Measurements from ENCODE around the gene OAS2. TPM values are rescaled to one million over a fixed set of nuclear protein-coding genes. Genes with fewer than 3 reads are reported as not detected.

The OAS2 gene
- total and polyA plus RNA-seq, 4 experiments from 2014 or later: 25.5 to 77.4 (median 69.6) TPM

DNA sequence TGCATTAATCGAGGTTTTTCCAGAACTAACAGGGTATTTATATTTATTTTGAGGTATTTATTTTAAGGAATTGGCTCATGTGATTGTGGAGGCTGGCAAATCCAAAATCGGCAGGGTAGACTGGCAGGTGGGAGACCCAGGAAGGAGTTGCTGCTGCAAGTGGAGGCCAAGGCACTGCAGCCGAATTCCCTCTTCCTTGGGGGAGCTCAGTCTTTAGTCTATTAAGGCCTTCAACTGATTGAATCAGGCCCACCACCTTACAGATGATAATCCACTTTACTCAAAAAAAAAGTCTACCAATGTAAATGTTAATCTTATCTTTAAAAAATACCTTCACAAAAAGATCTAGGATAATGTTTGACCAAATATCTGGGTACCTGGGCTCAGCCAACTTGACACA, 1.2 kb upstream of the OAS2 start:
- intact Hi-C loops (cut with micrococcal nuclease): loop anchor here (5.0 kb wide), 1 partner anchor 210 kb away; the partner anchor contains the start of genes DDX54 and RITA1

DNA sequence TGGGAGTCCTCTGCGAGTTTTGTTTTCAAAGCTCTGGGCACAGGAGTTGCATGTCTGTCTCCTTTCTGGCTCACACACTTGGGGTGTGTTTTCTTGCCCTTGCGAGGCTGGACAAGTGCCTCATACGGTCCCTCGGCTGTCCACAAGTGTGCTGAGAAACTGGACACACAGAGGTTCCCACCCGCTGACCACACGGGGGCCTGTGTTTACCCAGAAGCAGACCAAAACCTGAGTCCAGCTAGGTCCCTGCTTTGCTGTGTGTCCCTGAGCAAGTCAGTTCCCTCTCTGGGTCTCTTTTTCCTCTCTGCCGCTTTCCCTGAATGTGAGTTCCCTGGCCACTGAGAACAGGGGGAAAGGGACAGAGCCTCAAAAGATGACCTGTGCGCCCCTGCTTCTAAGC, 678 bp upstream of the OAS2 start:
- no peak for DNase-seq
- ChIA-PET POLR2A (ENCODE audit: partially characterized antibody) (interaction anchor here (0.7 to 5.3 kb wide), 19 partner anchors 7 to 357 kb away, joined by 3 to 144 read pairs (median 5); partner anchors contain the start of genes DDX54, OAS1, OAS3 and RITA1), CTCF (ENCODE audit: partially characterized antibody) (interaction anchor here (0.9 to 8.4 kb wide), 13 partner anchors 11 to 175 kb away, joined by 3 to 112 read pairs (median 5); partner anchors contain the start of genes OAS1 and OAS3)
- intact Hi-C loops (cut with micrococcal nuclease): loop anchor here (1.0 to 5.0 kb wide), 5 partner anchors 15 to 210 kb away; partner anchors contain the start of genes DDX54, OAS1, OAS3 and RITA1
- no peaks in the 10 kb centered on the region for H3K36me3 ChIP-seq (ENCODE audit: insufficient read depth, low read length)
- peaks cover 44% of the 10 kb centered on the region for H3K4me1 ChIP-seq (ENCODE audit: insufficient read depth, low read length)
- H3K4me3 Mint-ChIP-seq: peak overlapping the region; percentile 88 to 100 (median 99)
- peak overlapping the region; percentile 91 for H3K27ac ChIP-seq (ENCODE audit: low read depth, low read length)
- H3K4me3 ChIP-seq (ENCODE audit: low read length in 2 of 2): peak overlapping the region; percentile 87 to 88
- H3K4me1 Mint-ChIP-seq: peaks cover 23 to 53% (median 39%) of the 10 kb centered on the region in 4 donors
- H3K27me3 Mint-ChIP-seq: no peaks in the 10 kb centered on the region
- no peaks in the 10 kb centered on the region for H3K27me3 ChIP-seq (ENCODE audit: insufficient read depth, low read length)
- H3K27ac Mint-ChIP-seq: peak overlapping the region; percentile 97 to 99 (median 99)
- H3K36me3 Mint-ChIP-seq: peaks cover 9 to 34% of the 10 kb centered on the region in 2 donors
- peaks cover 0 to 8% (median 3%) of the 10 kb centered on the region in 8 donors for H3K9me3 Mint-ChIP-seq
- H3K9me3 ChIP-seq (ENCODE audit: control insufficient read depth in 1 of 2, low read length in 2 of 2): no peaks in the 10 kb centered on the region

More for the DNA sequence above, 1.2 kb upstream of the OAS2 start:
- Histone ChIP-seq H3K4me3 (ENCODE audit: low read length in 2 of 2) (peak overlapping the region in 1 of 2 donors; percentile 88), H3K27ac (ENCODE audit: low read depth, low read length) (peak overlapping the region; percentile 91), H3K36me3 (ENCODE audit: insufficient read depth, low read length) (no peaks in the 10 kb centered on the region), H3K27me3 (ENCODE audit: insufficient read depth, low read length) (no peaks in the 10 kb centered on the region), H3K4me1 (ENCODE audit: insufficient read depth, low read length) (peaks cover 39% of the 10 kb centered on the region), H3K9me3 (ENCODE audit: control insufficient read depth in 1 of 2, low read length in 2 of 2) (no peaks in the 10 kb centered on the region)
- peak overlapping the region; percentile 97 to 99 (median 99) for H3K27ac Mint-ChIP-seq
- H3K4me3 Mint-ChIP-seq: peak overlapping the region in 3 of 8 donors; percentile 13 to 100 (median 97)
- DNase-seq: no peak
- peaks cover 0 to 4% (median 2%) of the 10 kb centered on the region in 8 donors for H3K9me3 Mint-ChIP-seq
- peaks cover 4 to 29% of the 10 kb centered on the region in 2 donors for H3K36me3 Mint-ChIP-seq
- H3K4me1 Mint-ChIP-seq: peaks cover 18 to 48% (median 34%) of the 10 kb centered on the region in 4 donors
- CTCF ChIA-PET (ENCODE audit: partially characterized antibody): interaction anchor here (1.5 to 8.4 kb wide), 6 partner anchors 10 to 176 kb away, joined by 5 to 112 read pairs (median 11); partner anchors contain the start of gene OAS1
- no peaks in the 10 kb centered on the region for H3K27me3 Mint-ChIP-seq
- POLR2A ChIA-PET (ENCODE audit: partially characterized antibody): interaction anchor here (1.3 to 5.3 kb wide), 6 partner anchors 13 to 244 kb away, joined by 4 to 144 read pairs (median 51); partner anchors contain the start of genes OAS1, OAS3 and TPCN1

DNA sequence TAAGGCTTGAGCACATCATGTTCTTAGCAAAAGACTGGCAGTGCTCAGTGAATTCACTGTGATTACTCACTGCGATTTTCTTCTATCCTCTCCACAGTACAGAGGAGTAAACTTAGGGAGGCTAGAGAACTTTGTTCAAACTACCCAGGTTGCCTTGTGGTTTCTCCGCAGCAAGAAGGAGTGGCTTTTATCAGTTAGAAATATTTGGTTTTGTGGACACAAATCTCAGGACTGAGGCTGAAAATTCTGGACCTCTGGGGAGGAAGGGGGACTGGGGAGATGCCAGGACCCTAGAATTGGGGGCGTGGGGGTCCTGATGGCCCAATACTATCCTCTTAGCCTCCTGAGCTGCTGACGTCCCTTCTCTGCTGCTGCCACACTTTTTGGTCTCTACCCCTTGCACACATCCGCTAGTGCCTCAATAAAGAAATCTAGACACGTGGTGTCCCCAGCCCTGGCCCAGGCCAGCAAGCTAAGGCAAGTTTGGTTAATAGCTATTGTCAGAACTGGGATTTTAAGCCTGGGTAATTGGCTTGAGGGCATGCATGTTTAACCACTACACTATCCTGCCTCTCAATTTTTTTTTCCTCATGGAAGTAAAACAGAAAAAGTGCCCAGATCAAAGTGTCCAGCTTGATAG, 842 bp downstream of the OAS2 start:
- intact Hi-C loops (cut with micrococcal nuclease): loop anchor here (1.0 to 5.0 kb wide), 2 partner anchors 208 to 242 kb away; partner anchors contain the start of genes DDX54, RITA1 and TPCN1
- H3K9me3 Mint-ChIP-seq: peaks cover 0 to 12% (median 3%) of the 10 kb centered on the region in 8 donors
- peaks cover 16 to 44% of the 10 kb centered on the region in 2 donors for H3K36me3 Mint-ChIP-seq
- DNase-seq: peak; percentile 40 to 60 (median 53)
- ChIA-PET POLR2A (ENCODE audit: partially characterized antibody) (interaction anchor here (0.6 to 5.3 kb wide), 13 partner anchors 11 to 242 kb away, joined by 3 to 144 read pairs (median 7); partner anchors contain the start of genes DDX54, OAS1, OAS3 and RITA1), CTCF (ENCODE audit: partially characterized antibody) (interaction anchor here (0.7 to 8.4 kb wide), 9 partner anchors 9 to 78 kb away, joined by 3 to 112 read pairs (median 5); partner anchors contain the start of genes OAS1 and OAS3)
- H3K4me3 Mint-ChIP-seq: peak overlapping the region; percentile 88 to 100 (median 99)
- peak overlapping the region; percentile 87 to 88 for H3K4me3 ChIP-seq (ENCODE audit: low read length in 2 of 2)
- no peaks in the 10 kb centered on the region for H3K27me3 Mint-ChIP-seq
- H3K27me3 ChIP-seq (ENCODE audit: insufficient read depth, low read length): no peaks in the 10 kb centered on the region
- H3K4me1 ChIP-seq (ENCODE audit: insufficient read depth, low read length): peaks cover 57% of the 10 kb centered on the region
- no peaks in the 10 kb centered on the region for H3K36me3 ChIP-seq (ENCODE audit: insufficient read depth, low read length)
- H3K4me1 Mint-ChIP-seq: peaks cover 31 to 66% (median 51%) of the 10 kb centered on the region in 4 donors
- H3K27ac Mint-ChIP-seq: peak overlapping the region; percentile 97 to 99 (median 99)
- peak overlapping the region; percentile 91 for H3K27ac ChIP-seq (ENCODE audit: low read depth, low read length)
- no peaks in the 10 kb centered on the region for H3K9me3 ChIP-seq (ENCODE audit: control insufficient read depth in 1 of 2, low read length in 2 of 2)

DNA sequence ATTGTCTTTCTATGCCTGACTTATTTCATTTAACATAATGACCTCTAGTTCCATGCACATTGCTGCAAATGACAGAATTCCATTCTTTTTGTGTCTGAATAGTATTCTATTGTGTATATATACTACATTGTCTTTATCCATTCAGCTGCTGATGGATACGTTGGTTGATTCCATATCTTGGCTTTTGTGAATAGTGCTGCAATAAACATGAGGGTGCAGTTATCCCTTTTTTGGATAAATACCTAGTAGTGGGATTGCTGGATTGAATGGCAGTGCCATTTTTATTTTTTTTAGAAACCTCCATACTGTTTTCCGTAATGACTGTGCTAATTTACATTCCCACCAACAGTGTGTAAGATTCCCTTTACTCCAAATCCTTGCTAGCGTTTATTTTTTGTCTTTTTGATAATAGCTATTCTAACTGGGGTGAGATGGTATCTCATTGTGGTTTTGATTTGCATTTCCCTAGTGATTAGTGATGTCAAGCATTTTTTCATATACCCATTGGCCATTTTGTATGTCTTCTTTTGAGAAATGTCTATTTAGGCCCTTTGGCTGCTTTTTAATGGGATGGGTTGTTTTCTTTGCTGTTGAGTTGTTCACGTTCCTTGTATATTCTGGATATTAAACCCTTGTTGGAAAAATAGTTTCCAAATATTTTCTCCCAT, 2.3 kb downstream of the OAS2 start:
- peaks cover 2 to 21% (median 8%) of the 10 kb centered on the region in 8 donors for H3K9me3 Mint-ChIP-seq
- H3K9me3 ChIP-seq (ENCODE audit: control insufficient read depth in 1 of 2, low read length in 2 of 2): no peaks in the 10 kb centered on the region
- H3K27me3 Mint-ChIP-seq: no peaks in the 10 kb centered on the region
- peaks cover 30 to 59% of the 10 kb centered on the region in 2 donors for H3K36me3 Mint-ChIP-seq
- peak overlapping the region; percentile 58 to 99 (median 87) for H3K27ac Mint-ChIP-seq
- intact Hi-C loops (cut with micrococcal nuclease): no loop called here
- peak in 4 of 5 donors; percentile 49 to 56 (median 53) for DNase-seq
- peak overlapping the region; percentile 26 to 28 for H3K4me3 ChIP-seq (ENCODE audit: low read length in 2 of 2)
- peaks cover 62% of the 10 kb centered on the region for H3K4me1 ChIP-seq (ENCODE audit: insufficient read depth, low read length)
- H3K4me3 Mint-ChIP-seq: peak overlapping the region; percentile 88 to 100 (median 99)
- H3K36me3 ChIP-seq (ENCODE audit: insufficient read depth, low read length): no peaks in the 10 kb centered on the region
- ChIA-PET POLR2A (ENCODE audit: partially characterized antibody) (interaction anchor here (4.5 to 5.3 kb wide), 2 partner anchors 10 to 75 kb away, joined by 101 to 144 read pairs; partner anchors contain the start of gene OAS1), CTCF (ENCODE audit: partially characterized antibody) (interaction anchor here (4.7 to 8.4 kb wide), 2 partner anchors 10 to 79 kb away, joined by 43 to 112 read pairs; no protein-coding TSS in a partner anchor)
- peaks cover 40 to 80% (median 65%) of the 10 kb centered on the region in 4 donors for H3K4me1 Mint-ChIP-seq
- no peaks in the 10 kb centered on the region for H3K27me3 ChIP-seq (ENCODE audit: insufficient read depth, low read length)
- H3K27ac ChIP-seq (ENCODE audit: low read depth, low read length): peak overlapping the region; percentile 44

DNA sequence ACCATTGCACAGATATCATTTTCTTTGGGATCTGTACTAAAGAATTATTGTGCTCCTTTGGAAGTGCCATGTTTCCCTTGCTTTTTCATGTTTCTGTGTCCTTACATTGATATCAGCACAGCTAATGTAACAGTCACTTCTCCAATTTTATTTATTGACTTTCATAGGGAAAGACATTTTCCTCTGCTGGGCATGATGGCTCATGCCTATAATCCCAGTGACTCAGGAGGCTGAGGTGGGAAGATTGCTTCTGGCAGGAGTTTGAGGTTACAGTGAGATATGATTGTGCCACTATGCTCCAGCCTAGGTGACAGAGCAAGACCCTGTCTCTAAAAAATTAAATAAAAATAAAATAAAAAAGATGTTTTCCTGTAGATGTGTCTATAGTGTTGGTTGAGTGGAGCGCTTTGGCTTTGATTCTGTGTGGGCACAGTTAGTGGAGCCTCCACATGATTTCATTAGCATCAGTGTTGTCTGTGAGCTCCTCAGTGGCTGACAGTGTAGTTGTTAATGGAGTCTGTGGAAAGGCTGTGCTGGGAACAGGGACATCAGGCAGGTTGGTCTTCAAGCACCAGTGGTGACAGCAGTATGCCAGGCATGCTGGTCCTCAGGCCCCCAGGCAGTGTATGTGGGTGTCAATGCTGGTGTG, 7.4 kb downstream of the OAS2 start:
- CTCF ChIA-PET (ENCODE audit: partially characterized antibody): interaction anchor here (2.2 kb wide), 1 partner anchor 7 kb away, joined by 18 read pairs; no protein-coding TSS in a partner anchor
- POLR2A ChIA-PET (ENCODE audit: partially characterized antibody): no interaction called here
- H3K27ac ChIP-seq (ENCODE audit: low read depth, low read length): no peak overlapping the region
- Mint-ChIP-seq H3K27ac (peak overlapping the region; percentile 50 to 87 (median 71)), H3K36me3 (peaks cover 65 to 88% of the 10 kb centered on the region in 2 donors), H3K27me3 (no peaks in the 10 kb centered on the region), H3K9me3 (peaks cover 2 to 21% (median 9%) of the 10 kb centered on the region in 8 donors), H3K4me3 (peak overlapping the region in 1 of 8 donors; percentile 7), H3K4me1 (peaks cover 51 to 87% (median 75%) of the 10 kb centered on the region in 4 donors)
- no peaks in the 10 kb centered on the region for H3K27me3 ChIP-seq (ENCODE audit: insufficient read depth, low read length)
- H3K9me3 ChIP-seq (ENCODE audit: control insufficient read depth in 1 of 2, low read length in 2 of 2): no peaks in the 10 kb centered on the region
- intact Hi-C loops (cut with micrococcal nuclease): no loop called here
- peaks cover 40% of the 10 kb centered on the region for H3K36me3 ChIP-seq (ENCODE audit: insufficient read depth, low read length)
- no peak for DNase-seq
- H3K4me1 ChIP-seq (ENCODE audit: insufficient read depth, low read length): peaks cover 64% of the 10 kb centered on the region
- H3K4me3 ChIP-seq (ENCODE audit: low read length in 2 of 2): no peak overlapping the region

DNA sequence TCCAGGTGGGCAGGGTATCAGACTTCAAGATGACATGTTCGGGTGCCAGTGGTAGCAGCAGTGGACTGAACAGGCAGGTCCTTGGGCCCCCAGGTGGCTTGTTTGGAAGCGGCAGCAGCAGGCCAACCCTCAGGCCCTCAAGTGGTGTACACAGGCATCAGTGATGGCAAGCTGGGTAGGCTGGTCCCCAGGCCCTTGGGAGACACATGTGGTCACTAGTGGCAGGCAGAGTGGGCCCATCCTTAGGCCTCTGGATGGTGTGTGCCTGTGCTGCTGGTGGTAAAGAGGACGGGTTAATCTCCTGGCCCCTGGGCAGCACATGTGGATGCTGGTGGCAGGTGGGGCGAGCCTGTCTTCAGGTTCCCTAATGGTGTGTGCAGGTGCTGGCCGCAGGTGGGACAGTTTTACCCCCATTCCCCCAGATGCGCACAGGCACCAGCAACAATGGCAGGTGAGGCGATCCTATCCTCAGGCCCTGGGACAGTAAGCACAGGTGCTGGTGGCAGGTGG, 8.0 kb downstream of the OAS2 start:
- CTCF ChIA-PET (ENCODE audit: partially characterized antibody): no interaction called here
- no peak for DNase-seq
- peaks cover 45% of the 10 kb centered on the region for H3K36me3 ChIP-seq (ENCODE audit: insufficient read depth, low read length)
- no peaks in the 10 kb centered on the region for H3K9me3 ChIP-seq (ENCODE audit: control insufficient read depth in 1 of 2, low read length in 2 of 2)
- H3K4me1 ChIP-seq (ENCODE audit: insufficient read depth, low read length): peaks cover 59% of the 10 kb centered on the region
- Mint-ChIP-seq H3K4me1 (peaks cover 48 to 82% (median 70%) of the 10 kb centered on the region in 4 donors), H3K4me3 (no peak overlapping the region), H3K27ac (peak overlapping the region; percentile 50 to 87 (median 71)), H3K27me3 (no peaks in the 10 kb centered on the region), H3K9me3 (peaks cover 2 to 21% (median 9%) of the 10 kb centered on the region in 8 donors), H3K36me3 (peaks cover 71 to 90% of the 10 kb centered on the region in 2 donors)
- intact Hi-C loops (cut with micrococcal nuclease): no loop called here
- POLR2A ChIA-PET (ENCODE audit: partially characterized antibody): interaction anchor here (7.5 kb wide), 1 partner anchor 7 kb away, joined by 101 read pairs; the partner anchor contains the start of gene OAS2
- H3K4me3 ChIP-seq (ENCODE audit: low read length in 2 of 2): no peak overlapping the region
- H3K27me3 ChIP-seq (ENCODE audit: insufficient read depth, low read length): no peaks in the 10 kb centered on the region
- H3K27ac ChIP-seq (ENCODE audit: low read depth, low read length): no peak overlapping the region

Data from CD4-positive, alpha-beta memory T cell (primary cell).